GM10266 (cell line): ENCODE measurements around the gene PPFIA4.

Source experiments
- DNase-seq: peaks from one replicate; pipeline ENCODE4 v3.0.0; 2012; ENCODE audit errors: extremely low spot score
- CTCF ChIP-seq: IDR thresholded peaks from 2 replicates; pipeline ENCODE4 v1.5.1; 2012; ENCODE audit warnings: mild to moderate bottlenecking, low read depth; ENCODE audit not compliant: control insufficient read depth, insufficient read depth; ENCODE audit errors: missing control alignments

Gene PPFIA4

GRCh38 chr1:203120325-203121153 lies 94.2 kb downstream of the PPFIA4 start:
- no peak for DNase-seq
- TF ChIP-seq CTCF: no peak

GRCh38 chr1:203121186-203122015 lies 95.1 kb downstream of the PPFIA4 start:
- DNase-seq: no peak
- TF ChIP-seq CTCF: no peak

GRCh38 chr1:203122159-203122558 lies 95.9 kb downstream of the PPFIA4 start:
- DNase-seq: no peak
- TF ChIP-seq CTCF: no peak

GRCh38 chr1:203124011-203124410 lies 97.7 kb downstream of the PPFIA4 start:
- DNase-seq: no peak

GRCh38 chr1:203124546-203125317 lies 98.4 kb downstream of the PPFIA4 start:
- TF ChIP-seq CTCF: no peak
- no peak for DNase-seq

More at GRCh38 chr1:203124011-203124410, 97.7 kb downstream of the PPFIA4 start:
- TF ChIP-seq CTCF: no peak

- DNase-seq: no peak
Measured at GRCh38 chr1:203126151-203126865, 100.0 kb downstream of the PPFIA4 start.

More at GRCh38 chr1:203126151-203126865, 100.0 kb downstream of the PPFIA4 start:
- TF ChIP-seq CTCF: no peak
